Activated T-cell treated with anti-CD3 and anti-CD28 coated beads, Interleukin-2, amount 50 U/mL, for 24 hours (primary cell): ENCODE data around the gene LCE3B.
A peak's percentile ranks its signal among the peaks of the same experiment; 100 is the strongest.
"Not testable (repeated sequence)": the region's sequence is repeated elsewhere in the genome, so short reads cannot be mapped to it uniquely, and the experiment has no call there.

ENCODE experiments used
- DNase-seq: peaks from one replicate; pipeline ENCODE4 v3.0.0-alpha.2; 2020
- H3K27ac Mint-ChIP-seq: 2 replicates; pipeline ENCODE4 v1.8.0; 2020; ENCODE audit warnings: mild to moderate bottlenecking, mixed read lengths
- H3K27me3 Mint-ChIP-seq: 2 replicates; pipeline ENCODE4 v1.8.0; 2020; ENCODE audit warnings: mixed read lengths
- H3K36me3 Mint-ChIP-seq: 2 replicates; pipeline ENCODE4 v1.8.0; 2020; ENCODE audit warnings: low read depth, mixed read lengths
- H3K4me1 Mint-ChIP-seq: 2 replicates; pipeline ENCODE4 v1.8.0; 2020; ENCODE audit warnings: low read depth, mixed read lengths
- H3K4me3 Mint-ChIP-seq: 2 replicates; pipeline ENCODE4 v1.8.0; 2020; ENCODE audit warnings: mild to moderate bottlenecking, moderate library complexity, mixed read lengths
- H3K9me3 Mint-ChIP-seq: 2 replicates; pipeline ENCODE4 v1.8.0; 2020; ENCODE audit warnings: mixed read lengths

LCE3B gene, protein sequence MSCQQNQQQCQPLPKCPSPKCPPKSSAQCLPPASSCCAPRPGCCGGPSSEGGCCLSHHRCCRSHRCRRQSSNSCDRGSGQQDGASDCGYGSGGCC

DNA sequence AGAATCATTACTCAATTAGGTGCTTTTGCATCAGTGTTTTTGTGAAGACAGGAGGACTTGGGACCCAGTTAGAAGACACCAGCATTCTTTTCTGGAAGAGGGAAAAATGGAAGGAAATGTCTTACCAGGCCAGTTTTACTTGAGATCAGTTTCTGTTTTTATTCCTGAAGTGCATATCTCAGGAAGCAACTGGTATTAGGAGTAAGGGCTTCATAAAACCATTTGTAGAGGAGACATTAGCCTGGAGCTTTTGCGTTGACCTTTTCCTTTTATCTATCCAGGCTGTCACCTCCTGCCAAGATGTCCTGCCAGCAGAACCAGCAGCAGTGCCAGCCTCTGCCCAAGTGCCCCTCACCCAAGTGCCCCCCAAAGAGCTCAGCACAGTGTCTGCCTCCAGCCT, at the start of gene LCE3B:
Gene LCE3B, plus strand, starts transcription at position 301 of the 400 bp plus-strand sequence. Its CDS starts 0 bp downstream, at position 301.
- no peak for DNase-seq
- peaks cover 6% of the 10 kb centered on the region for H3K9me3 Mint-ChIP-seq
- peaks cover 33% of the 10 kb centered on the region for H3K27me3 Mint-ChIP-seq
- no peak within 1 kb of the TSS for H3K4me3 Mint-ChIP-seq
- H3K36me3 Mint-ChIP-seq = no peaks in the 10 kb centered on the region
- no peak within 1 kb of the TSS for H3K27ac Mint-ChIP-seq
- no peaks in the 10 kb centered on the region for H3K4me1 Mint-ChIP-seq

DNA sequence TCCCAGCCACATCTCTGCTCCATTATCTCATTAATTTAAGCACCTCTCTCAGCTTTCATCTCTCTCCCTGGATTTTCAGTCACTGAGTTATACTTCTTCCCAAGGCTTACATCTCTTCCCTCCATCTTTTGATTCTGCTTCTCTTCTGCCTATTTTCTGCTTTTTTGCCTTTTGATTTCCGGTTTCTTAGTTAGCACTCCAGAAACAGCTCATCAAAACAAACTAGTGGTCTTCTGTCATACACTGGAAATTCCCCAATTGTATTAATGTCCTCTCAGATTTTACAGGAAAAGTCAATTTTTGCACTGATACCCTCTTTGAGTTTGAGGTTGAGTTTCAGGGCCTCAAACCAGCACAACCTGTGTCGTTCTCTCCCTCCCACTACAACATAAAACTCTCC, 48.5 kb upstream of the LCE3B start:
- H3K4me3 Mint-ChIP-seq = no peak overlapping the region
- DNase-seq = no peak
- no peak overlapping the region for H3K27ac Mint-ChIP-seq
- no peaks in the 10 kb centered on the region for H3K36me3 Mint-ChIP-seq
- H3K27me3 Mint-ChIP-seq = peaks cover 21% of the 10 kb centered on the region
- H3K4me1 Mint-ChIP-seq = peaks cover 1% of the 10 kb centered on the region
- H3K9me3 Mint-ChIP-seq = peaks cover 12% of the 10 kb centered on the region

DNA sequence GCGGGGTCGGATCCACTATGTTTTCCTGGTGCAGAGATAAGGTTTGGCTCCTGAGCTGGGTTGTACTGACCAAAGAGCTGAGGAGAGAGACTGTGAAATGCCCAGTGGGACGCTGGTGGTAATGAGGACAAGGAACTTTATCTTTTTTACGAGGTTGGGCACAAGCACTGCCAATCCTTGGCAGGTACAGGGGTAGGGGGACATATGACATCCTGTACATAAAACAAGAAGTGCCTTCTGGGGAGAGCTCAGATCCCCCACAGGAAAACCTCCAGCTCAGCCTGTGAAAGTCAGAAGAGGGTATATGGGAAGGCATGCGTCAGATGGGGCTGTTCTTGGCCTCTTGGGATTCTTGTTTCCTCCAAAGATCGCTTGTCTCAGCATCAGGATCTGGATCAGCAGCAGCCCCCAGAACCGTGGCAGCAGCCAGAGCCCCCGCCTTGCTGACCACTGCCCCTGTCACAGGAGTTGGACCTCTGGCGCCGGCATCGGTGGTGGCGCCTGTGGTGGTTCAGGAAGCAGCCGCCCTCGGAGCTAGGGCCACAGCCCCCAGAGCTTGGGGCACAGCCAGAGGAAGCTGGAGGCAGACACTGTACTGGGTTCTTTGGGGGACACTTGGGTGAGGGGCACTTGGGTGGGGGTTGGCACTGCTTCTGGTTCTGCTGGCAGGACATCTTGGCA, 47.9 kb upstream of the LCE3B start:
- DNase-seq = no peak
- peaks cover 22% of the 10 kb centered on the region for H3K27me3 Mint-ChIP-seq
- no peak overlapping the region for H3K4me3 Mint-ChIP-seq
- no peaks in the 10 kb centered on the region for H3K36me3 Mint-ChIP-seq
- peaks cover 14% of the 10 kb centered on the region for H3K9me3 Mint-ChIP-seq
- H3K27ac Mint-ChIP-seq = no peak overlapping the region
- peaks cover 1% of the 10 kb centered on the region for H3K4me1 Mint-ChIP-seq

DNA sequence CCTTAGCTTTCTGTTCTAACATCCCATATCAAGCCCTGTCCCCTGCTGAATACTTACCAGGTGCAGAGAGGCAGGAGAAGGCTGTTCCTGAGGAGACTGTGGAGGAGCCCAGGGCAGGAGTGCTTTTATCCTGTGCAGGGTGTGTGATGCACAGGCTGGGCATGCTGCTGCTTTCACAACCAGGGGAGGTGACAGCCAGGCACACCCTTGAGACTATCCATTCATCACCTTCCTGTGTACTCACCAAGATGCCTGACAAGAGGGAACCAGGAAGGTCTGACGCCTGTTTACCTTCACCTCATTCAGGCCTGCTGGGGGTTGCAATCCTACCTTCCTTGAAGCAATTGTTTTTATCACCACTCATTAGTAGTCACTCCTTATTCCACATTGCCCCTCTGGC, 46.9 kb upstream of the LCE3B start, which contains the start of gene LCE3E:
Gene LCE3E, minus strand, starts transcription at position 100 of the 400 bp plus-strand sequence. CDS start 572 bp downstream, outside the sequence.
- H3K4me1 Mint-ChIP-seq = peaks cover 1% of the 10 kb centered on the region
- no peaks in the 10 kb centered on the region for H3K36me3 Mint-ChIP-seq
- no peak within 1 kb of the TSS for H3K4me3 Mint-ChIP-seq
- no peak within 1 kb of the TSS for H3K27ac Mint-ChIP-seq
- peaks cover 14% of the 10 kb centered on the region for H3K9me3 Mint-ChIP-seq
- peaks cover 31% of the 10 kb centered on the region for H3K27me3 Mint-ChIP-seq
- no peak for DNase-seq

DNA sequence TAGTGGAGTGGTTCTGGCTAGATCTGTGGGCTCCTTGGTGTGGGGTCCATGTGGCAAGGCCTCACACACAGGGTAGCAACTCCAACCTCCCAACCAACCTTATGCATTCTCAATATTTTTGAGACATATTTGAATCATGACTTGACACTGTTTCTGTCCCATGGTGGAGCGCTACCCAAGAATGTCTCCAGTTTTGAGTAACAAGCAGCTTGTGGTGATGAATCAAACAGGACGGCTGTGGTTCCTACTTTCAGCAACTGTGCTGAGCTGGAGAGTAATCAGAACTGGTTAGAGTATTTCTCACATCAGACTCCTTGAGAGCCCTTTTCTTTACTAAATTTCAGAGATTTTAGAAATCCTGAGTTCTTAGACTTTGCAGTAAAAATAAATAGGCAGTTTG, 36.4 kb upstream of the LCE3B start:
- DNase-seq = no peak
- H3K36me3 Mint-ChIP-seq = no peaks in the 10 kb centered on the region
- no peak overlapping the region for H3K27ac Mint-ChIP-seq
- H3K4me1 Mint-ChIP-seq = peaks cover 5% of the 10 kb centered on the region
- no peaks in the 10 kb centered on the region for H3K9me3 Mint-ChIP-seq
- no peak overlapping the region for H3K4me3 Mint-ChIP-seq
- H3K27me3 Mint-ChIP-seq = peaks cover 69% of the 10 kb centered on the region

DNA sequence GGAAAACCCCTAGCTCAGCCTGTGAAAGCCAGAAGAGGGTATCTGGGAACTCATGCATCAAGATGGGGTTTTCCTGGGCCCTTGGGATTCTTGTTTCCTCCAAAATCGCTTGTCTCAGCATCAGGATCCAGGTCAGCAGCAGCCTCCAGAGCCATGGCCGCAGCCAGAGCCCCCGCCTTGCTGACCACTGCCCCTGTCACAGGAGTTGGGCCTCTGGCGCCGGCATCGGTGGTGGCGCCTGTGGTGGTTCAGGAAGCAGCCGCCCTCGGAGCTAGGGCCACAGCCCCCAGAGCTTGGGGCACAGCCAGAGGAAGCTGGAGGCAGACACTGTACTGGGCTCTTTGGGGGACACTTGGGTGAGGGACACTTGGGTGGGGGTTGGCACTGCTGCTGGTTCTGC, 34.1 kb upstream of the LCE3B start:
- not testable (repeated sequence) for H3K27ac Mint-ChIP-seq, H3K4me3 Mint-ChIP-seq, H3K36me3 Mint-ChIP-seq, H3K9me3 Mint-ChIP-seq, H3K4me1 Mint-ChIP-seq, DNase-seq
- peaks cover 49% of the 10 kb centered on the region for H3K27me3 Mint-ChIP-seq

DNA sequence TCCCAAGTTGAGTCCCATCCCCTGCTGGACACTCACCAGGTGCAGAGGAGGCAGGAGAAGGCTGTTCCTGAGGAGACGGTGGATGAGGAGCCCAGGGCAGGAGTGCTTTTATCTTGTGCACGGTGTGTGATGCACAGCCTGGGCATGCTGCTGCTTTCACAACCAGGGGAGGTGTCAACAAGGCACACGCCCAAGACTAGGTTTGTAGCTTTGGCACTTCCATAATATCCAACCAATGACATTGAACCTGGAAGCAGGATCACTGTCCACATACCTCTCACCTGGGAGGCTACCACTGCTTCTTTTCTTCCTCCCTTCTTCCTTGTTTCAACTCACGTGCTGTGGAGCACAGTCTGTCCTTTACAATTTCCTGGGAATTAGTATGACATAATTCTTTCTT, 33.2 kb upstream of the LCE3B start, which contains the start of gene LCE3D:
Gene LCE3D, minus strand, starts transcription at position 84 of the 400 bp plus-strand sequence. CDS start 580 bp downstream, outside the sequence.
- Mint-ChIP-seq H3K4me1 (peaks cover 5% of the 10 kb centered on the region), H3K36me3 (no peaks in the 10 kb centered on the region), H3K4me3 (no peak within 1 kb of the TSS), H3K27me3 (peaks cover 41% of the 10 kb centered on the region), H3K27ac (no peak within 1 kb of the TSS), H3K9me3 (no peaks in the 10 kb centered on the region)
- DNase-seq = no peak

DNA sequence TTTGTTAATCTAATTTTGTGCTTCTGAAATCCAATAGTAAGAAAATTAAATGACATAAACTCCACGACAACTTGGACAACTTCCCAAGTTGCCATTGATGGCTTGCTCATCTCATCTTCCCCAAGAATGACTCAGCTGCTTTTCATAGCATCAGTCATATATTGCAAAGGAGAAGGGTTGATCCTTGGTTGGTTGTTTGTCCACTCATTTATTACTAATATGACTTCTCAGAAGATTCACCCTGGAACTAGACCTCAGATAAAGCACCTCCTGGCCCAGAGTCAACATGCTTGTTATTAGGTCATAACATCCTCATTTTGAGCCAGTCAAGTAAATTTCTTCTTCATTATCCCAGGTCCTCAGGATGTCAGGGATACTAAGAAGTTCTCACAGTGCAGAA, 31.0 kb upstream of the LCE3B start:
- Mint-ChIP-seq H3K4me3 (no peak overlapping the region), H3K4me1 (no peaks in the 10 kb centered on the region), H3K27ac (no peak overlapping the region), H3K9me3 (peaks cover 2% of the 10 kb centered on the region), H3K27me3 (peaks cover 26% of the 10 kb centered on the region), H3K36me3 (no peaks in the 10 kb centered on the region)
- DNase-seq = no peak

DNA sequence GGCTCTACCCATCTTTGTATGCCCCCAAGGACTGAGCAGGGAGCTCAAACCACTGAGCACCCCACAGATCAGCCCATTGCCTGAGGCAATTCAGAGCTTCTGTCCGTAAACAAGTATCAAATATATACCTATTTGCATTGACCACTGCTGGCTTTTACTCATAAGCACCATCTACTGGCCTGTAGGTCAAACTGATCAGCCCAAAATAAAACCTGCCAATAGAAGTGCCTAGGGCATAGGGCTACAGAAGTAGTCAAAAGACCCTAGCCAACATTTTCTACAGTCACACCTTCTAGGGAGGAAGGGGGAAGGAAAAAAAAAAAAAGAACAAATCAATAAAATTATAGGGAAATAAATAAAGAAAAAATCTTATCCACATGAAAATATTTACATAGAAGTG, 28.0 kb upstream of the LCE3B start:
- no peak overlapping the region for H3K27ac Mint-ChIP-seq
- peaks cover 2% of the 10 kb centered on the region for H3K9me3 Mint-ChIP-seq
- H3K4me3 Mint-ChIP-seq = no peak overlapping the region
- H3K4me1 Mint-ChIP-seq = no peaks in the 10 kb centered on the region
- DNase-seq = no peak
- peaks cover 8% of the 10 kb centered on the region for H3K27me3 Mint-ChIP-seq
- H3K36me3 Mint-ChIP-seq = no peaks in the 10 kb centered on the region

DNA sequence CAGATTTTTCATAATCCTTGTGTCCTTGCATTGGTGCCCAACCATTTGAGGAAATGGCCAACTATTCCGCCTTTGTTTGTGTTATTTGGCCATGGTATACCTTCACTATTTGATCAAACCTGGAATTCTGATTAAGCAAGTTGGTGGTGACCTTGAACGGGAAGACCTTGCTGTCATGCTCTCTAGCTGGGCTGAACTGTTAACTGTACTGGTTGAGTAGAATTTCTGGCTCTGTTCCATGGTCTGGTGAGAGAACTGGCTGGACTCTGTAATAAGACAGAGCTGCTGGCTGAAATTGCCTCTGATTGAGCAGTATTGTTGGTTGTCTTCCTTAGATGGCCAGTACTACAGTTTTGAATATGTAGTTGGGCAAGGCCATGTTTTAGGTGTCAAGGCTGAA, 16.6 kb upstream of the LCE3B start:
- no peak overlapping the region for H3K4me3 Mint-ChIP-seq
- H3K27me3 Mint-ChIP-seq = peaks cover 6% of the 10 kb centered on the region
- H3K27ac Mint-ChIP-seq = no peak overlapping the region
- peaks cover 2% of the 10 kb centered on the region for H3K9me3 Mint-ChIP-seq
- no peak for DNase-seq
- no peaks in the 10 kb centered on the region for H3K36me3 Mint-ChIP-seq
- H3K4me1 Mint-ChIP-seq = no peaks in the 10 kb centered on the region

DNA sequence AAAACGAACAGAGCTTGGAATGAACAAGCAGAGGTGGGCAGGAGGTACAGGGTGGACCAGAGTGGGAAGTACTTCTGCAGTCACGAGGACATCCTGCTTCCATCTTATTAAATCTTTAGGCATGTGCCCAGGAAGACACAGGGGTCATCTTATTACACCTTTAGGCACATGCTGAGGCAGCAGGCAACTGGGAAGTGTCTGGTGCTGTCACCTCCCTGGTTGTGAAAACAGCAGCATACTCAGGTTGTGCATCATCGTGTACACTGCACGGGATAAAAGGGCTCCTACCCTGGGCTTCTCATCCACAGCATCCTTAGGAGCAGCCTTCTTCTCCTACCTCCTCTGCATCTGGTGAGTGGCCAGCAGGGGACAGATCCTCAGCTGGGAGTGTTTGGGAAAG, 13.7 kb upstream of the LCE3B start, which contains the start of gene LCE3C:
Gene LCE3C, plus strand, starts transcription at position 301 of the 400 bp plus-strand sequence. CDS start 498 bp downstream, outside the sequence.
- no peak for DNase-seq
- no peak within 1 kb of the TSS for H3K27ac Mint-ChIP-seq
- no peaks in the 10 kb centered on the region for H3K36me3 Mint-ChIP-seq
- H3K9me3 Mint-ChIP-seq = peaks cover 2% of the 10 kb centered on the region
- no peak within 1 kb of the TSS for H3K4me3 Mint-ChIP-seq
- H3K27me3 Mint-ChIP-seq = peaks cover 6% of the 10 kb centered on the region
- H3K4me1 Mint-ChIP-seq = no peaks in the 10 kb centered on the region

DNA sequence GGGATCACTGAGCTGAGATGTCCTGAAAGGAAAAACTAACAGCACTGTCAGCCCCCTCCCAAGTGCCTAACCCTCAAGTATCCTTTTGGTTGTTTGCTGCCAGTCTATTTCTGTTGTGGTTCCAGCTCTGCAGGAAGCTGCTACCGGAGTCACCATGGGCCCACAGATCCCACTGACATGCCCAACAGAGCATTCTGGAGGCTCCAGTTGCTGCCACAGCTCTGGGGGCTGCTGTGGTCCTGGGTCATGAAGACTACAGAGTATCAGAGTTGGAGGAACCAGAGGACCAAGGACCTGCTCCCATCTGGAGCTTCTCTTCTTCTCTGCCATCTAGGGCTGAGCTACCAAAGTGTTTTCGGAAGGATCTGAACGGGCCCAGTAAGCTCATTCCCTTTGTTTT, 8.4 kb downstream of the LCE3B start:
- no peak overlapping the region for H3K4me3 Mint-ChIP-seq
- H3K4me1 Mint-ChIP-seq = no peaks in the 10 kb centered on the region
- no peak overlapping the region for H3K27ac Mint-ChIP-seq
- peaks cover 39% of the 10 kb centered on the region for H3K27me3 Mint-ChIP-seq
- H3K9me3 Mint-ChIP-seq = peaks cover 15% of the 10 kb centered on the region
- H3K36me3 Mint-ChIP-seq = no peaks in the 10 kb centered on the region
- no peak for DNase-seq

DNA sequence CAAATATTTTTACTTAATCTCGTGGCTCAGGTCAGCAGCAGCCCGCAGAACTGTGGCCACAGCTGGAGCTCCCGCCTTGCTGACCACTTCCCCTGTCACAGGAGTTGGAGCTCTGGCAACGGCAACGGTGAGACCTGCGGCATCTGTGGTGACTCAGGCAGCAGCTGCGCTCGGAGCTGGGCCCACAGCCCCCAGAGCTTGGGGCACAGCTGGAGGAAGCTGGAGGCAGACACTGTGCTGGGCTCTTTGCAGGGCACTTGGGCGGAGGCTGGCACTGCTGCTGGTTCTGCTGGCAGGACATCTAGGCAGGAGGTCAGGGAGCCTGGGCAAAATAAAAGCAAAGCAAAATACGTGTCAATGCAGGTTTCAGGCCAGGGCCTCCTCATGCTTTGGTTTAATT, 9.2 kb downstream of the LCE3B start, which contains the start of gene LCE3A:
Gene LCE3A, minus strand, starts transcription at position 301 of the 400 bp plus-strand sequence. Its CDS starts 0 bp downstream, at position 301.
- Mint-ChIP-seq H3K4me1 (no peaks in the 10 kb centered on the region), H3K27ac (no peak within 1 kb of the TSS), H3K9me3 (peaks cover 12% of the 10 kb centered on the region), H3K4me3 (no peak within 1 kb of the TSS), H3K27me3 (peaks cover 40% of the 10 kb centered on the region), H3K36me3 (no peaks in the 10 kb centered on the region)
- no peak for DNase-seq

DNA sequence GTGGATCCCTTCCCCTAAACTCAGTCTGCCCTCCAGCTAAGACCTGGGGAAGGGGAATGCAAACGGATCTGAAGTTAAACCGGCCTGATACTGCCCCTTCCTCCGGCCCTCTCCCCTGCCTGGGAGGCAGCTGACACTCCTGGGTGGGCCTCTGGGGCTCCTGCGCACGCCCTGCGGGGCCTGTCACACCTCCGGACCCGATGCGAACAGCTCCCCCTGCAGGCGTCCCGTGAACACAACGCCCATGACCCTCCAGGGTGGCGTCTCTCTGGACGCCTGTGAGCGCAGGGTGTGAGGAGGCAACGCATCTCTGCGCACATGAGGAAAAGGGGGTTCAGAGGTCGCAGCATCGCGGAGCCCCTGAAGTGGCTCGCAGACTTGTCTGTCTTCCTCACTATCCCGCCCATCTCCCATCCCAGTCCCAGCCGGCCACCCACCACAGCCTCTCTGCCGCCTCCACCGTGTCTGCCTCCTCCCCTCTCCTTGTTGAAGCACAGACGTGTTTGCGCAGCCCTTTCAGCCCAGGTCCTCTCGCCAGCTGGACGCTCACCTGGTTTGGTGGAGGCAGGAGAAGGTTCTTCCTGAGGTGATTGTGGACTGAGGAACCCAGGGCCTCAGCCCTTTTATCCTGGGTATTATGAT, 9.7 kb downstream of the LCE3B start:
- no peaks in the 10 kb centered on the region for H3K36me3 Mint-ChIP-seq
- H3K4me3 Mint-ChIP-seq = no peak overlapping the region
- peak; percentile 33 for DNase-seq

DNA sequence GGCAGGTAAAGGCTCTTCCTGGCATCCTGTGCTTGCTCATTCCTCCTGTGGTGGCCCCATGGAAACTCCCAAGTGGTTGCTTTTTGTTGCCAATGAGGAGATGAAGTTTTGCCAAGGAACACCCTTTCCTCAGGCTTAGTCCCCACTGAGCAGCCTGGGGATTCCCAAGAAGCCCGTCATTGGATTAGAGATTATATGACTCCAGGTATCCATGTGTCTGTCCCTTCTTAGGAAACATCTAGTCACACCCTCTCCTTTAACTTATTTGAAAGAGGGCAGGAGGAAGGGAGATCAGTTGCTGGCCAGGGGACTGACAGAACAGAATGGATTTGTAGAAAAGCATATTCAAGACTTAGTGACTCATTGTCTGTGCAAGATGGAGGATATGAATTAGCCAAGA, 13.1 kb downstream of the LCE3B start:
- Mint-ChIP-seq H3K9me3 (no peaks in the 10 kb centered on the region), H3K27me3 (peaks cover 64% of the 10 kb centered on the region), H3K4me1 (no peaks in the 10 kb centered on the region), H3K4me3 (no peak overlapping the region), H3K27ac (no peak overlapping the region), H3K36me3 (no peaks in the 10 kb centered on the region)
- no peak for DNase-seq

More for the DNA sequence above, 9.7 kb downstream of the LCE3B start:
- Mint-ChIP-seq H3K4me1 (no peaks in the 10 kb centered on the region), H3K27ac (no peak overlapping the region), H3K27me3 (peaks cover 45% of the 10 kb centered on the region), H3K9me3 (peaks cover 11% of the 10 kb centered on the region)
